Spleen (tissue), 11 donors: Measurements from ENCODE around the gene HLA-DPA1. TPM values are rescaled to one million over a fixed set of nuclear protein-coding genes. Genes with fewer than 3 reads are reported as not detected.
A peak's percentile ranks its signal among the peaks of the same experiment; 100 is the strongest.

Source experiments
- DNase-seq: peaks from one replicate; pipeline ENCODE4 v3.0.0-alpha.2; 2020
- H3K27ac ChIP-seq, 8 donors: fragments of 200-600 bp; sonication (generic) in 7 of 8; 1 replicate in 4 of 8; 2 replicates in 4 of 8; pipeline versions ENCODE4 v1.5.0 to v1.8.0; 2016 to 2021; ENCODE audit warnings: inconsistent platforms in 4 of 8, mild to moderate bottlenecking in 4 of 8, moderate library complexity in 1 of 8
- H3K27me3 ChIP-seq, 7 donors: fragments of 200-600 bp; sonication (generic) in 6 of 7; replicated peaks in 1 of 7; 1 replicate in 4 of 7; 2 replicates in 3 of 7; pipeline versions ENCODE4 v1.5.0 to v1.8.0; 2016 to 2021; ENCODE audit warnings: inconsistent platforms in 3 of 7, mild to moderate bottlenecking in 1 of 7
- H3K36me3 ChIP-seq, 6 donors: fragments of 200-600 bp; sonication (generic) in 5 of 6; 1 replicate in 4 of 6; 2 replicates in 2 of 6; pipeline versions ENCODE4 v1.5.0 to v1.8.0; 2016 to 2021; ENCODE audit warnings: inconsistent platforms in 2 of 6
- H3K4me1 ChIP-seq, 6 donors: fragments of 200-600 bp; sonication (generic) in 5 of 6; 1 replicate in 3 of 6; 2 replicates in 3 of 6; pipeline versions ENCODE4 v1.5.0 to v1.8.0; 2016 to 2021; ENCODE audit warnings: inconsistent platforms in 3 of 6
- H3K4me3 ChIP-seq, 8 donors: fragments of 200-600 bp; sonication (generic) in 7 of 8; 1 replicate in 4 of 8; 2 replicates in 4 of 8; pipeline versions ENCODE4 v1.5.0 to v1.8.0; 2016 to 2021; ENCODE audit warnings: inconsistent platforms in 4 of 8, mild to moderate bottlenecking in 4 of 8, moderate library complexity in 2 of 8
- H3K9me3 ChIP-seq, 8 donors: fragments of 200-600 bp; sonication (generic) in 7 of 8; 1 replicate in 4 of 8; 2 replicates in 4 of 8; pipeline versions ENCODE4 v1.5.0 to v1.8.0; 2016 to 2021; ENCODE audit warnings: inconsistent platforms in 4 of 8
- CTCF ChIP-seq, 11 experiments: fragments of 200-600 bp in 7 of 11; fragments of 450-650 bp in 4 of 11; sonication (generic) in 4 of 11; IDR thresholded peaks in 8 of 11; conservative IDR thresholded peaks in 3 of 11; 1 replicate in 7 of 11; 2 replicates in 4 of 11; pipeline versions ENCODE4 v1.4.0 to v1.8.0; 2016 to 2021; ENCODE audit warnings: antibody characterized with exemption in 11 of 11, inconsistent platforms in 4 of 11, mild to moderate bottlenecking in 1 of 11
- POLR2A ChIP-seq, 3 donors: fragments of 450-650 bp; IDR thresholded peaks; one replicate each; pipeline ENCODE4 v1.5.1; 2017; ENCODE audit warnings: antibody characterized with exemption in 3 of 3, mild to moderate bottlenecking in 1 of 3
- POLR2AphosphoS5 ChIP-seq, 3 donors: sonication (generic); formaldehyde crosslinking; IDR thresholded peaks; one replicate each; pipeline ENCODE4 v1.5.1; 2017; ENCODE audit warnings: antibody characterized with exemption in 3 of 3
- WGBS, 5 donors: extraction: QIAGEN DNeasy Blood & Tissue Kit in 3 of 5; methylation state at CpG; one replicate each; pipeline versions ENCODE4 v1.1.5 to v1.1.7; 2013 to 2018; 5-methylcytosine and 5-hydroxymethylcytosine counted together
- intact Hi-C: fragments of 100-400 bp; cut with DNase I; formaldehyde crosslinking; loops from one replicate; pipeline ENCODE4 v1.15.0; 2023; ENCODE audit warnings: low total_unique reads
- polyA plus RNA-seq, 3 donors: library from polyadenylated mRNA; stranded (reverse); fragments of 200-250 nt; gene quantifications; one replicate each; pipeline ENCODE4 v1.2.1, GENCODE V29; 2013
- total RNA-seq, 7 donors: library from RNA; depleted of rRNA in 3 of 7; stranded (reverse); fragments of >200 nt in 3 of 7; fragmentation: NEBNext Ultra II Directional in 4 of 7; extraction: Animal tissue kit (Norgen Biotek cat#: 25700) in 4 of 7; gene quantifications; one replicate each; pipeline versions ENCODE4 v1.1.0 to v1.2.1, GENCODE V29; 2016 to 2021
- donor health status: healthy with polysubstance abuse.
- donor health status: DM: no; HTN: no; CAD: no; lungs with moderate emphysema.
- donor health status: DM: no; HTN: no; CAD: no.
- donor health status: Bipolar disorder and iron deficiency.
- donor health status: healthy.
- donor health status: DM: no; HTN: no; CAD: no.
- donor health status: DM: yes; HTN: yes; CAD: no.

Gene HLA-DPA1
- total and polyA plus RNA-seq, 10 donors: 253 to 621 (median 494) TPM

- Histone ChIP-seq H3K27me3 (no peaks in the 10 kb centered on the region), H3K9me3 (peaks cover 0 to 36% (median 18%) of the 10 kb centered on the region in 8 donors), H3K27ac (no peak overlapping the region), H3K4me3 (no peak overlapping the region), H3K36me3 (no peaks in the 10 kb centered on the region), H3K4me1 (peaks cover 0 to 21% (median 0%) of the 10 kb centered on the region in 6 donors)
- intact Hi-C loops: loop anchor here (10.0 kb wide), 1 partner anchor 91 kb away; the partner anchor contains the start of gene HLA-DOA
- 71 to 100% (median 94%) methylated on average over 1 of the region's 1 CpG for WGBS, 5 donors
- TF ChIP-seq POLR2AphosphoS5 (IDR thresholded peaks at IDR 0.05): no peak
- no peak for TF ChIP-seq POLR2A (IDR thresholded peaks at IDR 0.05)
- TF ChIP-seq CTCF (IDR thresholded peaks at IDR 0.05 in 8 of 11, conservative IDR thresholded peaks at IDR 0.05 in 3 of 11): no peak
- DNase-seq: no peak
Measured at GRCh38 chr6:33095681-33096080, 22.2 kb upstream of the HLA-DPA1 start.

- Histone ChIP-seq H3K27me3 (no peaks in the 10 kb centered on the region), H3K27ac (no peak overlapping the region), H3K36me3 (peaks cover 0 to 8% (median 0%) of the 10 kb centered on the region in 6 donors), H3K4me1 (peaks cover 0 to 21% (median 0%) of the 10 kb centered on the region in 6 donors), H3K9me3 (peaks cover 0 to 18% (median 7%) of the 10 kb centered on the region in 8 donors), H3K4me3 (no peak overlapping the region)
- DNase-seq: no peak
- WGBS, 5 donors: 56 to 81% (median 63%) methylated on average over 3 of the region's 3 CpGs
- intact Hi-C loops: loop anchor here (10.0 kb wide), 1 partner anchor 89 kb away; the partner anchor contains the start of gene HLA-DOA
- TF ChIP-seq POLR2AphosphoS5 (IDR thresholded peaks at IDR 0.05): no peak
- no peak for TF ChIP-seq POLR2A (IDR thresholded peaks at IDR 0.05)
- no peak for TF ChIP-seq CTCF (IDR thresholded peaks at IDR 0.05 in 8 of 11, conservative IDR thresholded peaks at IDR 0.05 in 3 of 11)
Measured at GRCh38 chr6:33093855-33094254, 20.4 kb upstream of the HLA-DPA1 start.

- intact Hi-C loops: loop anchor here (10.0 kb wide), 1 partner anchor 88 kb away; the partner anchor contains the start of gene HLA-DOA
- Histone ChIP-seq H3K27me3 (no peaks in the 10 kb centered on the region), H3K4me3 (no peak overlapping the region), H3K27ac (peak overlapping the region in 1 of 8 donors; percentile 39), H3K36me3 (peaks cover 0 to 23% (median 9%) of the 10 kb centered on the region in 6 donors), H3K4me1 (peaks cover 0 to 21% (median 0%) of the 10 kb centered on the region in 6 donors), H3K9me3 (peaks cover 0 to 3% (median under 1%) of the 10 kb centered on the region in 8 donors)
- WGBS, 5 donors: 91 to 100% (median 94%) methylated on average over 2 to 3 of the region's 3 CpGs
- DNase-seq: no peak
- TF ChIP-seq POLR2AphosphoS5 (IDR thresholded peaks at IDR 0.05) (no peak), POLR2A (IDR thresholded peaks at IDR 0.05) (no peak), CTCF (IDR thresholded peaks at IDR 0.05 in 8 of 11, conservative IDR thresholded peaks at IDR 0.05 in 3 of 11) (no peak)
Measured at GRCh38 chr6:33092385-33092784, 18.9 kb upstream of the HLA-DPA1 start.

GRCh38 chr6:33091957-33092356 is 18.5 kb upstream of the HLA-DPA1 start:
- H3K36me3 ChIP-seq: peaks cover 0 to 27% (median 13%) of the 10 kb centered on the region in 6 donors
- H3K4me1 ChIP-seq: peaks cover 0 to 21% (median 0%) of the 10 kb centered on the region in 6 donors
- DNase-seq: no peak
- H3K27ac ChIP-seq: peak overlapping the region in 1 of 8 donors; percentile 39
- H3K27me3 ChIP-seq: no peaks in the 10 kb centered on the region
- H3K4me3 ChIP-seq: no peak overlapping the region
- H3K9me3 ChIP-seq: no peaks in the 10 kb centered on the region
- 32 to 56% (median 34%) methylated on average over 7 to 9 of the region's 9 CpGs for WGBS, 5 donors
- intact Hi-C loops: loop anchor here (10.0 kb wide), 1 partner anchor 87 kb away; the partner anchor contains the start of gene HLA-DOA
- TF ChIP-seq POLR2A (IDR thresholded peaks at IDR 0.05) (no peak), POLR2AphosphoS5 (IDR thresholded peaks at IDR 0.05) (peak; percentile 45 to 65 (median 62)), CTCF (IDR thresholded peaks at IDR 0.05 in 8 of 11, conservative IDR thresholded peaks at IDR 0.05 in 3 of 11) (peak; percentile 34 to 75 (median 56))
